GM23338 (cell line): ENCODE data around the gene ALCAM. TPM values are rescaled to one million over a fixed set of nuclear protein-coding genes. Genes with fewer than 3 reads are reported as not detected.

Experiments used
- ATAC-seq: fragments of 200-7000 bp; cut with Tn5 transposase; 3 replicates; pipeline ENCODE4 v1.9.1; 2020
- DNase-seq: peaks from one replicate; pipeline ENCODE4 v3.0.0-alpha.2; 2015; ENCODE audit warnings: low spot score
- H2AFZ ChIP-seq: fragments of 200-600 bp; sonication (generic); 2 replicates; pipeline ENCODE4 v1.8.0; 2016; ENCODE audit warnings: antibody characterized with exemption, mild to moderate bottlenecking, moderate library complexity
- H3F3A ChIP-seq: fragments of 200-600 bp; sonication (generic); replicated peaks from 2 replicates; pipeline ENCODE4 v1.8.0; 2017; ENCODE audit warnings: antibody characterized with exemption, mixed run types, low read depth
- H3K27ac ChIP-seq: fragments of 200-600 bp; sonication (generic); 2 replicates; pipeline ENCODE4 v1.6.1; 2016; ENCODE audit warnings: low read depth
- H3K27me3 ChIP-seq: fragments of 200-600 bp; sonication (generic); 2 replicates; pipeline ENCODE4 v1.8.0; 2016; ENCODE audit warnings: mild to moderate bottlenecking, mixed run types, moderate library complexity; ENCODE audit not compliant: insufficient read depth
- H3K36me3 ChIP-seq: fragments of 200-600 bp; sonication (generic); 2 replicates; pipeline ENCODE4 v1.8.0; 2016; ENCODE audit warnings: mild to moderate bottlenecking; ENCODE audit not compliant: insufficient read depth
- H3K4me1 ChIP-seq: fragments of 200-600 bp; sonication (generic); 2 replicates; pipeline ENCODE4 v1.8.0; 2016; ENCODE audit warnings: mild to moderate bottlenecking, moderate library complexity; ENCODE audit not compliant: insufficient read depth
- H3K4me2 ChIP-seq: fragments of 200-600 bp; sonication (generic); 2 replicates; pipeline ENCODE4 v1.7.1; 2017; ENCODE audit warnings: mixed run types
- H3K4me3 ChIP-seq: fragments of 200-600 bp; sonication (generic); 2 replicates; pipeline ENCODE4 v1.6.1; 2016; ENCODE audit warnings: mixed run types
- H3K79me2 ChIP-seq: fragments of 200-600 bp; sonication (generic); replicated peaks from 2 replicates; pipeline ENCODE4 v1.8.0; 2017; ENCODE audit warnings: mild to moderate bottlenecking; ENCODE audit not compliant: insufficient read depth
- H3K9me2 ChIP-seq: fragments of 200-600 bp; sonication (generic); 2 replicates; pipeline ENCODE4 v1.8.0; 2017; ENCODE audit not compliant: insufficient read depth
- H4K20me1 ChIP-seq: fragments of 200-600 bp; sonication (generic); replicated peaks from 2 replicates; pipeline ENCODE4 v1.8.0; 2017; ENCODE audit warnings: mild to moderate bottlenecking; ENCODE audit not compliant: insufficient read depth
- H3K27ac Mint-ChIP-seq: 2 replicates; pipeline ENCODE4 v1.8.0; 2020; ENCODE audit warnings: inconsistent platforms, mild to moderate bottlenecking, moderate library complexity, mixed read lengths
- H3K27me3 Mint-ChIP-seq: 3 replicates; pipeline ENCODE4 v1.8.0; 2022; ENCODE audit warnings: low read depth, mild to moderate bottlenecking, moderate library complexity, mixed read lengths, inconsistent platforms; ENCODE audit not compliant: insufficient read depth, poor library complexity
- H3K36me3 Mint-ChIP-seq: 3 replicates; pipeline ENCODE4 v1.8.0; 2021; ENCODE audit warnings: low read depth, mild to moderate bottlenecking, inconsistent platforms, moderate library complexity, mixed read lengths
- H3K4me1 Mint-ChIP-seq: 3 replicates; pipeline ENCODE4 v1.8.0; 2020; ENCODE audit warnings: mild to moderate bottlenecking, inconsistent platforms, mixed read lengths
- H3K4me3 Mint-ChIP-seq: 3 replicates; pipeline ENCODE4 v1.8.0; 2021; ENCODE audit warnings: moderate library complexity, mild to moderate bottlenecking, inconsistent platforms, mixed read lengths
- H3K9me3 Mint-ChIP-seq: 3 replicates; pipeline ENCODE4 v1.8.0; 2020; ENCODE audit warnings: moderate library complexity, mild to moderate bottlenecking, inconsistent platforms, mixed read lengths
- CREB1 ChIP-seq: fragments of 250-450 bp; sonication (Bioruptor Pico); IDR thresholded peaks from 2 replicates; pipeline ENCODE4 v1.5.0; 2020; ENCODE audit warnings: low read depth, mild to moderate bottlenecking, moderate library complexity
- EZH2 ChIP-seq: fragments of 200-600 bp; sonication (generic); IDR thresholded peaks from one replicate; pipeline ENCODE4 v1.8.0; 2017; ENCODE audit warnings: antibody characterized with exemption, mild to moderate bottlenecking, low read depth; ENCODE audit not compliant: unreplicated experiment
- NANOG ChIP-seq: IDR thresholded peaks from 2 replicates; pipeline ENCODE4 v1.6.1; 2016; ENCODE audit warnings: antibody characterized with exemption, borderline replicate concordance
- POLR2AphosphoS5 ChIP-seq: IDR thresholded peaks from 2 replicates; pipeline ENCODE4 v1.6.1; 2016; ENCODE audit warnings: antibody characterized with exemption, low read depth
- REST ChIP-seq: IDR thresholded peaks from one replicate; pipeline ENCODE4 v1.6.1; 2018; ENCODE audit warnings: antibody characterized with exemption; ENCODE audit not compliant: unreplicated experiment
- STAT1 ChIP-seq: IDR thresholded peaks from one replicate; pipeline ENCODE4 v1.6.1; 2016; ENCODE audit warnings: antibody characterized with exemption; ENCODE audit not compliant: unreplicated experiment
- ZNF331 ChIP-seq: fragments of 250-450 bp; sonication (Bioruptor Pico); IDR thresholded peaks from 2 replicates; pipeline ENCODE4 v1.5.0; 2020; ENCODE audit warnings: low read depth, mild to moderate bottlenecking, moderate library complexity
- ZNF462 ChIP-seq: fragments of 250-450 bp; sonication (Bioruptor Pico); IDR thresholded peaks from 2 replicates; pipeline ENCODE4 v1.5.0; 2020; ENCODE audit warnings: mild to moderate bottlenecking, moderate library complexity
- polyA plus RNA-seq: library from polyadenylated mRNA; unstranded; fragments of >200 nt; fragmentation: Nextera tagmentation; extraction: Ambion mirVana; gene quantifications from 2 replicates; pipeline ENCODE4 v1.2.1, GENCODE V29; 2016
- total RNA-seq: library from RNA; depleted of rRNA; stranded (reverse); fragments of >200 nt; shearing (Covaris generic); gene quantifications from 2 replicates; pipeline ENCODE4 v1.2.3, GENCODE V29; 2014
- TF ChIP-seq, protein P1 (sequence below), 2 experiments: fragments of 200-600 bp in 1 of 2; sonication (generic) in 1 of 2; conservative IDR thresholded peaks; 2 replicates each; pipeline versions ENCODE4 v1.5.1 to v1.6.1; 2016 to 2017; ENCODE audit warnings: antibody characterized with exemption in 2 of 2, low read depth in 2 of 2, mild to moderate bottlenecking in 2 of 2, moderate library complexity in 1 of 2

ALCAM gene
- total and polyA plus RNA-seq, 2 experiments from 2014 or later = 11.3 to 36.0 TPM

DNA sequence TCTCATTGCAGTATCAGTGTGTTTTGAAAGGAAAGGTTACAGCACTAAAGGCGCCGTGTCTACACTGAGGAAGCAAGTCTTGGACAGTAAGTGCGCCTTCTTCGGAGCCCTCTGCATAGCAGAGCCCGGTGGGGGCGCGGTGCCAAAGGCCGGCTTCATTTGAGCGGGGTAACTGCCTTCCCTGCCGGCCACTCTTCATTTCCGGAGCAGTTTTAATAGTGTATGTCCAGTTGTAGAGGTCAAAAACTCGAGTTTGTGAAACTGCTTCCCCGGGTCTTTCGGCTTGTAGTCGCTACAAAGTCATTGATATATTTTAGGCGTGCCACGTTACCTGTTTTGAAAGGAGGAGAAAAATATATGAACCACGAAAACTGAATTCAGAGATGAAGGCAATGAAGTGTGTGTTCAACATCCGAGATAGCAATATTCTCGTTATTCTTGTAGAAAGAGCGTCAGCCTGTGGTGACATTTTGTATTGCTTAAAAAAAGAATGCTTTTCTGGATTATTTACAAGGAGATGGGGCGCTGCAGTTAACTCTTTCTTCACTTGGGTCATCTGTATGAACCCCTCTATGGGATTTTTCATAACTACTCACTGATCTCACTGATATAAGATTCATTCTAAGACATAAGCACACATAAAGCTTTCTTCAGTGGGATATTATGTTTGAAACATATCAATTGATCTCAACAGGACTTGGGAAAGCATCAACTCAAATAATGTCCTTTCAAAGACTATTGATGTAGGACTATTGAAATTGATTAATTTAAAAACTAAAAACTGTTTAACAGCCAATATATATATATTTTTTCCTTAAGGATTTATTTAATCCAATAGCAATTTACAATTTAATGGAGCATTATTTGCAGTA, 3.0 kb downstream of the ALCAM start:
- Mint-ChIP-seq H3K27ac (no peak overlapping the region), H3K9me3 (no peaks in the 10 kb centered on the region), H3K4me1 (peaks cover 22% of the 10 kb centered on the region), H3K27me3 (peaks cover 23% of the 10 kb centered on the region), H3K4me3 (peak overlapping the region; percentile 92), H3K36me3 (no peaks in the 10 kb centered on the region)
- peaks cover 40% of the 10 kb centered on the region for H3K79me2 ChIP-seq
- no peaks in the 10 kb centered on the region for H3F3A ChIP-seq
- H3K4me1 ChIP-seq = peaks cover 2% of the 10 kb centered on the region
- TF ChIP-seq CREB1 (no peak), EZH2 (peak; percentile 47), POLR2AphosphoS5 (no peak), NANOG (no peak), REST (no peak), ZNF331 (CRISPR knock-in tag) (no peak), STAT1 (no peak), ZNF462 (CRISPR knock-in tag) (no peak)
- TF ChIP-seq, protein P1, sequence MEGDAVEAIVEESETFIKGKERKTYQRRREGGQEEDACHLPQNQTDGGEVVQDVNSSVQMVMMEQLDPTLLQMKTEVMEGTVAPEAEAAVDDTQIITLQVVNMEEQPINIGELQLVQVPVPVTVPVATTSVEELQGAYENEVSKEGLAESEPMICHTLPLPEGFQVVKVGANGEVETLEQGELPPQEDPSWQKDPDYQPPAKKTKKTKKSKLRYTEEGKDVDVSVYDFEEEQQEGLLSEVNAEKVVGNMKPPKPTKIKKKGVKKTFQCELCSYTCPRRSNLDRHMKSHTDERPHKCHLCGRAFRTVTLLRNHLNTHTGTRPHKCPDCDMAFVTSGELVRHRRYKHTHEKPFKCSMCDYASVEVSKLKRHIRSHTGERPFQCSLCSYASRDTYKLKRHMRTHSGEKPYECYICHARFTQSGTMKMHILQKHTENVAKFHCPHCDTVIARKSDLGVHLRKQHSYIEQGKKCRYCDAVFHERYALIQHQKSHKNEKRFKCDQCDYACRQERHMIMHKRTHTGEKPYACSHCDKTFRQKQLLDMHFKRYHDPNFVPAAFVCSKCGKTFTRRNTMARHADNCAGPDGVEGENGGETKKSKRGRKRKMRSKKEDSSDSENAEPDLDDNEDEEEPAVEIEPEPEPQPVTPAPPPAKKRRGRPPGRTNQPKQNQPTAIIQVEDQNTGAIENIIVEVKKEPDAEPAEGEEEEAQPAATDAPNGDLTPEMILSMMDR (conservative IDR thresholded peaks at IDR 0.05; ENCODE audit: low read depth in 2 of 2) = peak; percentile 59 to 68
- H3K9me2 ChIP-seq = no peaks in the 10 kb centered on the region
- peak overlapping the region; percentile 90 for H2AFZ ChIP-seq
- peak overlapping the region; percentile 93 for H3K4me2 ChIP-seq
- ATAC-seq (peak; percentile 3; the same call in 2 of the 3 replicates), DNase-seq (peak; percentile 64)
- H3K4me3 ChIP-seq = peak overlapping the region; percentile 79
- peaks cover 40% of the 10 kb centered on the region for H3K27me3 ChIP-seq
- H4K20me1 ChIP-seq = no peaks in the 10 kb centered on the region
- no peak overlapping the region for H3K27ac ChIP-seq
- H3K36me3 ChIP-seq = no peaks in the 10 kb centered on the region
